Activated naive CD8-positive, alpha-beta T cell (primary cell): ENCODE results near the gene SIX3.

Experiments
- H3K27ac Mint-ChIP-seq: one replicate; pipeline ENCODE4 v1.8.0; 2021; ENCODE audit warnings: mixed read lengths
- H3K27me3 Mint-ChIP-seq: one replicate; pipeline ENCODE4 v1.8.0; 2021; ENCODE audit warnings: mixed read lengths
- H3K36me3 Mint-ChIP-seq: one replicate; pipeline ENCODE4 v1.8.0; 2021; ENCODE audit warnings: mixed read lengths
- H3K4me1 Mint-ChIP-seq: one replicate; pipeline ENCODE4 v1.8.0; 2021; ENCODE audit warnings: low read depth, mixed read lengths
- H3K4me3 Mint-ChIP-seq: one replicate; pipeline ENCODE4 v1.8.0; 2021; ENCODE audit warnings: mild to moderate bottlenecking, mixed read lengths
- H3K9me3 Mint-ChIP-seq: one replicate; pipeline ENCODE4 v1.8.0; 2021; ENCODE audit warnings: low read depth, mixed read lengths

SIX3 gene

DNA sequence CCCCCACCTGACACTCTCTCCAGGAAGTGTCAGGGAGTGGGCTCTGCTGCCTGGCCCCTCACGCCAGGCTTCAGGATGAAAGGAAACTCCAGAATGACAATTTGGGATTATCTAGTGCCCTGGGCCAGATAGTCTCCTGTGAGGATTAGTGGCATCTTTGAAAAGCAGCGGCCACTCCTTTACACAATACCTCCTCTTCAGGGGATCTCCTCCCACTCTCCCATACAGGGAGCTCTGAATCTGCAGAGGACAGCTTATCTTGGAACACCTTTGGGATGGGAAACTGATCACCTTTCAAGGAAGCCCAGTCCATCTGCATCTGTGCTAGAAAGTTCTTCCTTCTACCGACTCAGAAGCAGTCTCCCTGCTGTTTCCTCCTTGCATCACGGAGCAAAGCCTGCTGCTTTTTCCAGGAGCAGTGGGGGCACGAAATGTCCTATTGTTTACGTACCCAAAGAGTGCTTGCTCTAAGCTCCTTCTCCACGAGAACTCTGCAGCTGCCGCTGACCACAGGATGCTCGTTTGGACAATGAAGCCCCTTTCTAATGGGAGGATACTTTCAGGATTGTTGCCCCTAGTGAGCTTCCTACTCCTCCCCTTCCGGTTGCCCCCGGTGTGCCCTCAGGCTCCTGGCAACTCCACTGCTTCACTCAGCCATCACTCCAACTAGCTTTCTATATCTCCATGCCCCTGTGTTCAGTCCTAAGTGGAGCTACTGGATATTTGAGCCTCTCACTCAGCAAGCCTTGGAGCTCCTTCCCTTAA is 31.5 kb downstream of the SIX3 start:
- H3K27ac Mint-ChIP-seq = no peak overlapping the region
- no peaks in the 10 kb centered on the region for H3K9me3 Mint-ChIP-seq
- H3K4me3 Mint-ChIP-seq = peak overlapping the region; percentile 20
- H3K4me1 Mint-ChIP-seq = peaks cover 4% of the 10 kb centered on the region
- H3K27me3 Mint-ChIP-seq = peaks cover under 1% of the 10 kb centered on the region
- H3K36me3 Mint-ChIP-seq = no peaks in the 10 kb centered on the region

DNA sequence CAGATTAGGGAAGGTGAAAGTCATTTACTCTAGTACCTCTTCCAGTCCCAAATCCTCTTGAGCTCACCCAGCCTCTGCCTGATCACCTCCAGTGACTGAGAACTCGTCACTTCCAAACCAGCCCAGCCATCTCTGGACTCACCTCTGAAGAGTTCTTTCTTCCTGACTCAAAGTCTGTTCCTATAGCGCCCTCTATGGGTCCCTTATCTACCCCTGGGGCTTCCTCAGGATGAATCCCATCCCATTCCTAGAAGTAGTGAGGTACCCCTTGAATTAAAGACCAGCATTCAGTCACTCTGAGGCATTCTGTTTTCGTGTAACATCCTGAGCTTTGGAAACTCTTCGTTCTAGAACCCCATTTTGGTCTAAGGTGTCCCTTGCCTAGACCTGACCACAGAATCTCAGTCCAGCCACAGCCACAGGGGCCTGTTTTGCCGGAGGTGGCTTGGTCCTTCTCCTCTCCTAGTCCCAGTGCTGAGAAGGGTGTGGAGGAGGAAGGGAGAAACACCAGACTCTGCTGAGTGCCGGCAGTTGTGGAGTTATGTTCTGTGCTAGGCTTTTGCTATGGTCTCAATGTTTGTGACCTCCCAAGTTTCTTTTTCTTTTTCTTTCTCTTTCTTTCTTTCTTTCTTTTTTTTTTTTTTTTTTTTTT is 32.7 kb downstream of the SIX3 start:
- peaks cover 4% of the 10 kb centered on the region for H3K4me1 Mint-ChIP-seq
- H3K27ac Mint-ChIP-seq = no peak overlapping the region
- no peak overlapping the region for H3K4me3 Mint-ChIP-seq
- no peaks in the 10 kb centered on the region for H3K36me3 Mint-ChIP-seq
- no peaks in the 10 kb centered on the region for H3K9me3 Mint-ChIP-seq
- peaks cover 5% of the 10 kb centered on the region for H3K27me3 Mint-ChIP-seq

DNA sequence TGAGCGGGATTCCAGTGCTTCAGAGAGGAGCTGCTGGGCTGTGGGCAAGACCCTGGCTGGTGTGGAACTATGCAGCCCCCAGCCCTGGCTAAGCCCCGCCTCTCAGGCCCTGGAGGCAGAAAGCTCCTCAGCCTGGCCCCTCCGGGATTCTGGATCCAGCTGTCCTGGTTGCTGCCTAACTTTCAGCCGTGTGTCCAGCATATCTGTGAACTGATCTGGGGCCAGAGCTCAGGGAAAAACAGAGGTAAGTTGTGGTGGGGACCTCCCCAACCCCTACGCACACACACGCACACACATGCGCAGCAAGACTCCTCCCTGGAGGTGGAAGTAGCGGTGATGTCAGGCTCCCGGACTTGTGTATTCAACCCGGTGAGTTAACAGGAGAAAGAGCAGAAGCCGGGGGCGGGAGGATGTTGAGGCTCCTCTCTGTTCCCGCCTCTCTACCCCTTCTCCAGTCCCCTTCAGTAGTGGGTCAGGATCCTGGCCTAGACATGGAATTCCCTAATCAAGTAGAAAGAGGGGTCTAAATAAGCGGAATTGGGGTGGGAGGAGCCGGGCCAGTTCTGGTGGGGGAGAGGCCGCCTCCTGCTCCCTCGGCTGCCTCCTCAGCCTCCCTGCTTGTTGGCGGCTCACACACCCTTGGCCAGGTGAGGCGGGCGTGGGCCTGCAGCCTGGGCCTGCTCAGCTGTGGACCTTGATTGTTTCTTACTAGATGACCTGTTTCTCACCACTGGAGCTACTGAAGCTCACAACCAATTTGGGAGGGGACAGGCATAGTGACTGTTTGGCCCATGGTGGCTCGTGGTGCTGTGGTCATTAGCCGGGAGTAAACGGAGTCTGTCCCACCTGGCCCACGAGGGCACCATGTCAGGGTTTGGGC is 34.3 kb downstream of the SIX3 start:
- Mint-ChIP-seq H3K4me1 (peaks cover 4% of the 10 kb centered on the region), H3K9me3 (no peaks in the 10 kb centered on the region), H3K27ac (no peak overlapping the region), H3K36me3 (no peaks in the 10 kb centered on the region), H3K4me3 (peak overlapping the region; percentile 13), H3K27me3 (peaks cover 5% of the 10 kb centered on the region)

DNA sequence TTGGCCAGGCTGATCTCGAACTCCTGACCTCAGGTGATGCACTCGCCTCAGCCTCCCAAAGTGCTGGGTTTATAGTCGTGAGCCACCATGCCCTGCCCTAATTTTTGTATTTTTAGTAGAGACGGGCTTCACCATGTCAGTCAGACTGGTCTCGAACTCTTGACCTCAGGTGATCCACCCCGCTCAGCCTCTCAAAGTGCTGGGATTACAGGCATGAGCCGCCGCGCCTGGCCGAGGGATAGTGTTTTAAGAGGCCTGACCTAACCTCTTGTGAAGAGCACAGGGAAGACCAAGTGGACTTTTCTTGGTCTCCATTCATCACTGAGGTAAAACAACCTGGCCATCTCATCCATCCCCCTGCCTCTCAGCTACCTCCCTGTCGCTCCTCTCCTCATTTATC is 38.1 kb downstream of the SIX3 start:
- peaks cover 11% of the 10 kb centered on the region for H3K27me3 Mint-ChIP-seq
- no peak overlapping the region for H3K27ac Mint-ChIP-seq
- H3K36me3 Mint-ChIP-seq = no peaks in the 10 kb centered on the region
- no peak overlapping the region for H3K4me3 Mint-ChIP-seq
- H3K4me1 Mint-ChIP-seq = no peaks in the 10 kb centered on the region
- no peaks in the 10 kb centered on the region for H3K9me3 Mint-ChIP-seq

DNA sequence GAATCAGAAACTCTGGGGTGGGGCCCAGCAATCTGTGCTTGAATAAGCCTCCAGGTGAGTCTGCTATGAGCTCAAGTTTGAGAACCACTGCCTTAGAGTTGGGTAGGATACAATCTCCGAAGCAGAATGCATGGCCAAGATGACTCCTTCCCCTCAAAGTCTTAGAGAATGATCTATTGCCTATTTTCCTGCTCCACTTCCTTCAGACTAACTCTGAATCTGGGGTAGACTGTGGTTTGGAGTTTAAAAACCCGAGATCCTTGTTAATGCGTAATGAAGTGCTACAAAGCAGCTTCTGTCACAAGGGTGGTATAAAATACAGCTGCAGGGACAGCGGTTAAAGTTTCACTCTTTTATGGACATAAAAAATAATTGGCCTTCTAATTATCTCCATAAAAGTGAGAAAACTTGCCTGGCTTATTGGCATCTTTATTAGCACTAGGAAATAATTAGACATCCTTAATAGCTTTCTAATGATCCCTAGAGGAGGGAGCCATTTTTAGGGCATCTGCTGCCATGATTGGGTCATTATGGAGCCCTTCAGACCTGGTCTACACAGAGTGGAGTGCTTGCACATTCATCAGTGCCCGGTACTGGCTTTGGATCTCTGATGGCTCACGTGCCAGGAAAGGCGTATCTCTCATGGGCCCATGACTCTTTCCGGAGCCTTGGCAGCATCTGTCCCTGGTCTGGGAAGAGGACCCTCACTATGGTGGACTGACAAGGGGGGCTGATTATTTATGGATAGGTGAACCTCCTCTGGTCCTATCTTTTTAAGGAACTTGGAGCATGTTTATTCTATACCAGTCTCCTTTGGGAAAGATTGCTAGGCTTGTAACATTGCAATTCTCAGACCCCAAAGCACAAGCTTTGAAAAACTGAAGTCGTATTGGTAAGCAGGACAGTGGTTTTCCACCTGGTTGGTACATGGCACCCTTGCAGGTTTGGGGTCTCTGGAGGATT is 39.5 kb downstream of the SIX3 start:
- Mint-ChIP-seq H3K36me3 (no peaks in the 10 kb centered on the region), H3K27me3 (peaks cover 13% of the 10 kb centered on the region), H3K9me3 (no peaks in the 10 kb centered on the region), H3K4me1 (no peaks in the 10 kb centered on the region), H3K27ac (no peak overlapping the region), H3K4me3 (no peak overlapping the region)

DNA sequence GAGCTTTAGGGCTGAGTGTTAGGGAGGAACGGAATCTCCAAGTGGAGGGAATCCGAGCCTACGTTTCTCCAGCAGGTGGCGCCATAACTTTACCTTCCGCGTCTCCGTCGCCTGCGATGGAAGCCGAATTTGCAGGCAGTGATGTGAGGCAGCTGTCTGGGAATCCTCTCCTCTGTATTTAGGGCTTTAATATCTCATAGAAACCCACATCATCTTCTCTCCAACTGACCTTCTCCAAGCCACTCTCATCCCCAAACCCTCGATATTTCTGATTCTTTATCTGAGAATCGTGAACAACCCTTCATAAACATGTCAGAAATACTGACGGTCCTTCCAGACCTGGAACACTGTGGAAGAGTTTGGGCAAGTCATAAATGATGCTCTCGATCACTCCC is 40.2 kb downstream of the SIX3 start:
- H3K4me1 Mint-ChIP-seq = no peaks in the 10 kb centered on the region
- no peaks in the 10 kb centered on the region for H3K9me3 Mint-ChIP-seq
- H3K27me3 Mint-ChIP-seq = peaks cover 13% of the 10 kb centered on the region
- H3K36me3 Mint-ChIP-seq = no peaks in the 10 kb centered on the region
- no peak overlapping the region for H3K27ac Mint-ChIP-seq
- no peak overlapping the region for H3K4me3 Mint-ChIP-seq

DNA sequence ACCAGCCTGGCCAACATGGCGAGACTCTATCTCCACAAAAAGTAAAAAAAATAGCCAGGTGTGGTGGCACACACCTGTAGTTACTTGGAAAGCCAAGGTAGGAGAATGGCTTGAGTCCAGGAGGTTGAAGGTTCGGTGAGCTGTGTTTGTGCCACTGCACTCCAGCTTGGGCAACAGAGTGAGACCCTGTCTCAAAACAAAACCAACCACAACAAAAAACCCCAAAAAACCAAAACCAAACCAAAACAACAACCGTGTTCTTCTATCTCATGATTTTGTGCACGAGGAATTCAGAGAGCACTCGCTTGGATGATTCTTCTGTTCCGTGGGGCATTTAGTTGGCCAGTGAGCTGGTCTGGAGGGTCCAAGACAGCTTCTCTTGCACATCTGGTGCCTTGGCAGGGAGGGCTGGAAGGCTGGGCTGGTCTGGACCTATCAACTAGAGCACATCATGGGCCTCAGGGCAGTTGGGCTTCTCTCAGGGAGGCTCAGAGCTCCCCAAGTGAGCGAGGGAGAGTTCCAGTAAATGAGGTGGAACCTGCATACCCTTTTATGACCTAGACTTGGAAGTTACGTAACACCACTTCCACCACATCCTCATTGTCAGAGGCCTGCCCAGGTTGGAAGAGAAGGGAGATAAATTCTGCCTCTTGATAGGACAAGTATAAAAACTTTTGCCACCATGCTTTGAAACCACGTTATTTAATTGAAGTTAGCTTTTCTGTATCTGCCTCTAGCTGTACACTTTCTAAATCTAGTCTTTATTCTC is 42.5 kb downstream of the SIX3 start:
- Mint-ChIP-seq H3K4me3 (no peak overlapping the region), H3K36me3 (no peaks in the 10 kb centered on the region), H3K9me3 (peaks cover 4% of the 10 kb centered on the region), H3K4me1 (no peaks in the 10 kb centered on the region), H3K27ac (no peak overlapping the region), H3K27me3 (peaks cover 14% of the 10 kb centered on the region)

DNA sequence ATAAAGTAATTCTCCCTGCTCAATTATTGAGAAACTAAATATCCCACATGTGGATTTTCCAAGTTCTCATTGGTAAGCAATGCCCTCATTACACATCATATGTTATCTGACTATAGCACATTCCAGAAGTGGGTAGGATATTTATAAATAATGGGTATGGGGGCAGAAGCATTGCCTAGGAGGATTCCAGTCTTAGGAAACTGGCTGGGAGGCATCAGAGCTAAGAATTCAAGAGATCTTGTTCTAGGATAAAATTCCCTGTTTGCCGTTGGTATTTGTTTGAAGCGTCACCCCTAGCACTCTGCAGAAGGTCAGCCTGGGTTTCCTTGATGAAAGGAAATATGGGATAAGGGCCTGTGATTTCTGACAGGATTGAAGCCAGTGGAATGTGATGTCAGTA is 47.7 kb downstream of the SIX3 start:
- Mint-ChIP-seq H3K36me3 (peaks cover 3% of the 10 kb centered on the region), H3K4me3 (no peak overlapping the region), H3K9me3 (peaks cover 10% of the 10 kb centered on the region), H3K27me3 (peaks cover 24% of the 10 kb centered on the region), H3K4me1 (no peaks in the 10 kb centered on the region), H3K27ac (no peak overlapping the region)

DNA sequence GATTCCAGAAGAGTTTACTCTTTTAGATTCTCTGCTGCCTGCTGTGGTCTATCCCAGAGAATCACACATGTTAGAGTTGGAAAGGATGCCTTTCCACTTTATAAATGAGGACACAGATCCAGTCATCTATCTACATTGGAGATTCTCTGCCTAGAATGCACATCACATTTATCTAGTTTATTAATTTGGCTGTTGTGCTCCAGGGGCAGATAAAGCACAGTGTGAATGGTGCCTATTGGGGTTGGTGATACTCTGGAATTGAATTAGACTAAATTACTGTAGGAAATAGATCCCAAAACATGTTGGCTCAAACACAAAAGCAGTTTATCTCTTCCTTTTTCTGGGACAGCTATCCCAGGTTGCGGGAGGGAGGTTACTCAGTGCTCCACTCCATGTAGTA is 52.9 kb downstream of the SIX3 start:
- Mint-ChIP-seq H3K27ac (no peak overlapping the region), H3K9me3 (peaks cover 6% of the 10 kb centered on the region), H3K36me3 (peaks cover 3% of the 10 kb centered on the region), H3K4me1 (no peaks in the 10 kb centered on the region), H3K27me3 (peaks cover 38% of the 10 kb centered on the region), H3K4me3 (no peak overlapping the region)
